ENCODE results near the gene RASGRF1.

The RASGRF1 gene

GRCh38 chr15:78976691-78977090 lies 113.9 kb downstream of the RASGRF1 start:
- no peak for TF ChIP-seq CTCF (conservative IDR thresholded peaks at IDR 0.05; ENCODE audit: low read length)
- no peak overlapping the region for H3K4me3 ChIP-seq (ENCODE audit: low read length)
- no peak for DNase-seq (ENCODE audit: low read depth)

GRCh38 chr15:78974272-78974918 lies 116.2 kb downstream of the RASGRF1 start:
- DNase-seq (ENCODE audit: low read depth): no peak
- H3K4me3 ChIP-seq (ENCODE audit: low read length): no peak overlapping the region
- no peak for TF ChIP-seq CTCF (conservative IDR thresholded peaks at IDR 0.05; ENCODE audit: low read length)

GRCh38 chr15:78969687-78970349 lies 120.8 kb downstream of the RASGRF1 start:
- H3K4me3 ChIP-seq (ENCODE audit: low read length): no peak overlapping the region
- TF ChIP-seq CTCF (conservative IDR thresholded peaks at IDR 0.05; ENCODE audit: low read length): no peak
- DNase-seq (ENCODE audit: low read depth): peak; percentile 22

GRCh38 chr15:78968539-78969271 lies 121.9 kb downstream of the RASGRF1 start:
- TF ChIP-seq CTCF (conservative IDR thresholded peaks at IDR 0.05; ENCODE audit: low read length): no peak
- H3K4me3 ChIP-seq (ENCODE audit: low read length): no peak overlapping the region
- DNase-seq (ENCODE audit: low read depth): no peak

GRCh38 chr15:78968114-78968513 lies 122.5 kb downstream of the RASGRF1 start:
- no peak overlapping the region for H3K4me3 ChIP-seq (ENCODE audit: low read length)
- no peak for TF ChIP-seq CTCF (conservative IDR thresholded peaks at IDR 0.05; ENCODE audit: low read length)
- no peak for DNase-seq (ENCODE audit: low read depth)

GRCh38 chr15:78960308-78960707 lies 130.3 kb downstream of the RASGRF1 start:
- DNase-seq (ENCODE audit: low read depth): no peak
- TF ChIP-seq CTCF (conservative IDR thresholded peaks at IDR 0.05; ENCODE audit: low read length): no peak
- no peak overlapping the region for H3K4me3 ChIP-seq (ENCODE audit: low read length)

All from AG10803 (cell line).